Neural progenitor cell (in vitro differentiated cells): ENCODE data around the gene FAM219A.

ENCODE experiments used
- CTCF ChIP-seq: fragments of 200-600 bp; sonication (generic); IDR thresholded peaks from 2 replicates; pipeline ENCODE4 v1.5.1; 2017; ENCODE audit warnings: antibody characterized with exemption, mild to moderate bottlenecking
- EZH2 ChIP-seq: fragments of 200-600 bp; sonication (generic); IDR thresholded peaks from 2 replicates; pipeline ENCODE4 v1.6.1; 2017; ENCODE audit warnings: antibody characterized with exemption, mild to moderate bottlenecking, moderate library complexity

DNA sequence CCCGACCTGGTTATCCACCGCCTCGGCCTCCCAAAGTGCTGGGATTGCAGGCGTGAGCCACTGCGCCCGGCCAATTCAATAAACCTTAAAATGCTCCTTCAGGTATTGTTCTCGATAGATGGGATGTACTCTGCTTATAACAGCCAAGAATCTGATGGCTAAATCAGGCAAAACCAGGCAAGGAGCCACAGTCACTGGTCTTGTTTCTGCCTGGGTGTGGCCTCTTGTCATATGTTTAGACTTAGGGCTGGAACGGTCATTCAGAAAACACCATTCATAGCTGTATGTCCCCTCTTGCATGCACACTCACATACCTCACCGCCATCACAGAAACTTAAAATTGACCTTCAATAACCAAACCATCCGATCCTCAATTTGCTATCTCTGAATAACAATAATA lies 7.7 kb downstream of the FAM219A start:
- no peak for TF ChIP-seq CTCF
- TF ChIP-seq EZH2, result no peak
